HG03060 (cell line): ENCODE measurements around the gene PKLR.
A peak's percentile ranks its signal among the peaks of the same experiment; 100 is the strongest.
"Not testable (repeated sequence)": the region's sequence is repeated elsewhere in the genome, so short reads cannot be mapped to it uniquely, and the experiment has no call there.

Experiments used
- ATAC-seq: cut with Tn5 transposase; IDR thresholded peaks from one replicate; pipeline ENCODE4 v1.9.1; 2021; ENCODE audit warnings: low read depth, moderate number of reproducible peaks; ENCODE audit not compliant: unreplicated experiment

PKLR gene

DNA sequence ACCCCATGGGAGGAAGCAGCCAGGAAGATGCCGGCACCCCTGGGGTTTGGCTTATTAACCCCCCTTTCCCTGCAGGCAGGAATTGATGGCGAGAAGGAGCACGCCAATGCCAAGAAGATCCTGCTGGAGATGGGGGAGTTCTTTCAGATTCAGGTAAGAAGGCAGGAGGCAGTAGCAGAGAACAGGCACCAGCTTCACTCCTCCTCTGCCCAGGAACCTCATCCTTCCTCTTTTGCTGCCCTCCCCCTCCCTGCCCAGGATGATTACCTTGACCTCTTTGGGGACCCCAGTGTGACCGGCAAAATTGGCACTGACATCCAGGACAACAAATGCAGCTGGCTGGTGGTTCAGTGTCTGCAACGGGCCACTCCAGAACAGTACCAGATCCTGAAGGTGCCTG, 18.3 kb upstream of the PKLR start:
- ATAC-seq: no peak

- ATAC-seq: no peak
Measured at GRCh38 chr1:155318082-155318481, 16.8 kb upstream of the PKLR start.

DNA sequence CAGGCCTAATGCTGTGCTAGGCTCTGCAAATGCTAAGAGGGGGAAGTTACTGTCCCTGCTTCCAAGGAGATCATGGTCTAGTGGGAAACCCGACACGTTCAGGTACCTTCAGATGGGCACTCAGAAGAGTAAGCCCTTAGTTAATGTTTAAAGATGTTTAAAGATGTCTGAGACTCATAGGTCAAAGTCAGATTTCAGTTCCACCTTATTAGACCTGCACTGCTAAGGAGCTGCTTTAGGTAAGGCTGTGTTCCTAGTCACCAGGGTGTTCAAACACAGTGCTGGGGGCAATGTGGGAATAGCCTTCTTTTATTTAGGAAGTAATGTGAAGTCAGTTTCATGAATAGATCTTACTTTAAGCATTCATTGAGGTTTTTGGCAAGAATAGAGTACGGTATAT, 15.7 kb upstream of the PKLR start:
- no peak for ATAC-seq

DNA sequence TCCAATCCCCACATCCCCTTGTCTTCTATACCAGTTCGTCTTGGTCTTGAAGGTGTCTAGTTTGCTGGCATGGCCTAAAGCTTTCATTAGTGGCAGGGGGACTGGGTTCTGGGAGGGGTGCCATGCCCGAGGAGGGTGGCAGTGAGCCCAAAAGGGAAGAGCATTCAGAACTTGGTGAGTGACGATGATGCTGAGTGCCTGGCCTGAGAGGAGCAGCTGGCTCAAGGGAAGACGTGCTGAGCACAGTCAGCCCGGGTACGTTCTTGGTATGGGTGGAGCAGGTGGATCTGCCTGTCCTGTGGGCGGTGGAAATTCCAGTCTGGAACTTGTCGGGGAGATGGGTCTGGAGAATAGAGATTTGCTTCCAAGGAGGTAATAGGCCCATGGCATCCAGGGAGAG, 12.0 kb upstream of the PKLR start:
- no peak for ATAC-seq

GRCh38 chr1:155309423-155310021, 8.3 kb upstream of the PKLR start:
- ATAC-seq: no peak

GRCh38 chr1:155308493-155309422, 7.5 kb upstream of the PKLR start, which contains the start of gene FDPS:
Gene FDPS (plus strand): TSS chr1:155308866. CDS start chr1:155309790, 924 bp downstream.
- peak; percentile 89 for ATAC-seq

DNA sequence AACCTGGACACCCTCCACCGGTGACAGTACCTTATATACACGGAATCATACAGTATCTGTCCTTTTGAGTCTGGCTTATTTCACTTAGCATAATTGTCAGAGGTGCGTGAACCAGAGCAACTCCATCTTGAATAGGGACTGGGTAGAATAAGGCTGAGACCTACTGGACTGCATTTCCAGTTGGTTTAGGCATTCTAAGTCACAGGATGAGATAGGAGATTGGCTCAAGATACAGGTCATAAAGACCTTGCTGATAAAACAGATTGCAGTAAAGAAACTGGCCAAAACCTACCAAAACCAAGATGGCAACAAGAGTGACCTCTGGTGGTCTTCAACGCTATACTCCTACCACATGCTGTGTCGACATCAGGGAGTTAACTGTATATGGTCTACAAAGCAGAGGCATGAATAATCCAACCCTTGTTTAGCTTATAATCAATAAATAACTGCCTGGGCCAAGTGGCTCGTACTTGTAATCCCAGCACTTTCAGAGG, 6.1 kb upstream of the PKLR start:
- no peak for ATAC-seq

DNA sequence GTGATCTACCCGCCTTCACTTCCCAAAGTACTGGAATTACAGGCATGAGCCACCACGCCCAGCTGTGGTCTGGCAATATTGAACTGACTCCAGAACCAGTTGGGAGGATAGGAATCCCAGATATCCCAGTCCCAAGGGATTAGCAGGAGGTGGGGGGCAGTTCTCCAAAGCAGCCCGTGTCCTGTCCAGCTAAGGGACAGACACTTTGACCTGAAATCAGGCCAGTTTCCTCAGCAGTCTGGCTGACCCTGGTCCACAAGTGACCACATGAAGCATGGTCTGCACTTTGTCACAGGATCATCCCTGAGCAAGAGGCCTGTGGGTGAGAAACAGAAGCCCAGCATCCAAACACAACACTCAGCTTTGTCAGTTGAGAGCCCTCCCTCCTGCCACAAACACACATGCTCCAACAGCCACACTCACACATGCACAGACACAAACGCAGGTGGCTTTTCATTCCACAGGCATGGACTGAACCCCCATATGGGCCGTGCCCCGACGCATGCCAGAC, 4.7 kb upstream of the PKLR start:
- ATAC-seq: no peak

DNA sequence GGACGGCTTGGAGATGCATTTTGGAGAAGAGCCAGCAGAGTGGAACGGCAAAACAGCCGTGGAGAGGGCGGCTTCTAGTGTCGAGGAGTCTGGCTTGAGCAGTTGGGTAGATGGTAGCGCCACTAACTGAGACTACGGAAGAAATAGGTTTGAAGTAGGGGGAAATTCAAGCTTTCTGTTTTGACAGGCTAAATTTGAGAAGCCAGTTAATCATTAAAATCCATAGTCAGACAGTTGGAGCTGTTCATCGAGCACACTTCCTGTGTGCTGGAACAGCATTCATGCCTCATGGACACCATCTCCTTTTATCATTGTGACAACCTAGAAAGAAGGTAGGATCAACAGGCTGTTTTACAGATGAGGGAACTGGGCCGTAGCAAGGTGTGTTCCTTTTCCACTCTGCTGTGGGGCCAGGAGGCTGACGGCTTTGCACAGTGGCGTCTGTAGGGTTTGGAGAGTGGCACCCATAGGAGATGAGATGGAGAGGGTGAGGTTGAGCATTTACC, 3.4 kb upstream of the PKLR start:
- ATAC-seq: no peak

DNA sequence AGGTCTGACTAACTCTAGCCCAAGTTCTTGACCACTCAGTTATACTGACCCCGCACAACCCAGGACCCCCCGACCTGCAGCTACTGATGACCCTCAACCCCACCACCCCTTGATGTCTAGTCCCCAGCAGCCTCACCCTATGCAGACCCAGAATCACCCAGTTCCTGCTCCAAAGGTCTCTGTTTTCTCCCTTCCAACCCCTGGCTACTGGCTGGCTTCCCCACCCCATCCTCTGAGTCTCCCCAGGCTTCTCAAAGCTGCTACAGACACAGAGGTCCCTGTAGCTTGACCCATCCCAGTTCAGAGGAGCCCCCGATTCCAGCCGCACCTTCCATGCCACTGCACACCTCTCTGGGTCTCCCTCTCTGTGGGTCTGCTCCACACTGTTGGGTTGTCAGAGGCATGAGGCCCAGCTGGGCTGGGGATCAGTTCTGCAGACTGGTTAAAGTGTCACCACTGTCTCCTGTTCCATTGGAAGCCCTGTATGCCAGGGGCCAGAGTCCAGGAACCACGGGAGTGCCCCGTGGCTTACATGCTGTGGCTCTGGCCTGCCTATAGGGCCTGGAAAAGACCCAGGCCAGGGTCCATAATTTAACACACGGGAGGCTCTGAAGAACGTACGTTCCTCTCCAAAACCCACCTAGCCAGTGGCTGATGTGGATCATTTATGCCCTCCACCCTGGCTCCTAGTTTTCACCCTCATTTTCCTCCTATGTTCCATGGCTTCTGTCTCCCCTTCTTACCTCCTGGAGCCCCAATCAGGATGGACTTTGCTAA, 497 bp downstream of the PKLR start:
- no peak for ATAC-seq

DNA sequence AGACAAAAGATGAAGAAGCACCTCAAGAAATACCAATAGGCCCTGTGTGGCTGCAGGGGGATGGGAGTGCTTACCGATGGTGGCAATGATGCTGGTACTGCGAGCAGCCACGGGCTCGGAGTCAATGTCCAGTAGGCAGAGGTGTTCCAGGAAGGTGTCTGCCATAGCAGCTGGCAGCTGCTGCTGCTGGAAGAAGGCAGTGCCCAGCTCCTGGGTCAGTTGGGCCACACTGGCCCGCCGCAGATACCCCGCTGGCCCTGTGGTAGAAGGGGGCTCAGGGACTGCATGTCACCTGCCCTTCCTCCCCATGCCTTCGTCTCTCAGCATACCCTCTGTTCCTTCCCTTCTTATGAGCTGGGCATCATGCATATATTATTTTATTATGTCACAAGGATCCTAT, 1.2 kb downstream of the PKLR start:
- ATAC-seq: no peak

DNA sequence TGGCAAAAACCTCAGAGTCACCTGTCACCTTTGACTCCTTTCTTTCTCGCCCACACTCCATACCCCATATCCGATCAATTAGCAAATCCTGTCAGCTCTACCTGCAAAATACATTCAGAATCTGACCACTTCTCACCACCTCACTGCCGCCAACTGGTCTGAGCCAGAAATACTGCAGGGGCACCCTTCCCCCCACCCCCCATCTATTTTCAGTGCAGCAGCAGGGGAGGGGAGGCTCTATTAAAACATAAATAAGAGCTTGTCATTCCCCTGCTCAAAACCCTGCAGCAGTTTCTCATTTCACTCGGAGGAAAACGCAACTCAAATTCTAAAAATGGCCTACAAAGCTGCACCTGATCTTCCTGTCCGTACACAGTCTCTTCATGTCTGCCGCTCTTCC, 3.9 kb downstream of the PKLR start:
- ATAC-seq: no peak

GRCh38 chr1:155296661-155297060, 4.6 kb downstream of the PKLR start:
- no peak for ATAC-seq

- no peak for ATAC-seq
Measured at GRCh38 chr1:155295942-155296267, 5.3 kb downstream of the PKLR start.

DNA sequence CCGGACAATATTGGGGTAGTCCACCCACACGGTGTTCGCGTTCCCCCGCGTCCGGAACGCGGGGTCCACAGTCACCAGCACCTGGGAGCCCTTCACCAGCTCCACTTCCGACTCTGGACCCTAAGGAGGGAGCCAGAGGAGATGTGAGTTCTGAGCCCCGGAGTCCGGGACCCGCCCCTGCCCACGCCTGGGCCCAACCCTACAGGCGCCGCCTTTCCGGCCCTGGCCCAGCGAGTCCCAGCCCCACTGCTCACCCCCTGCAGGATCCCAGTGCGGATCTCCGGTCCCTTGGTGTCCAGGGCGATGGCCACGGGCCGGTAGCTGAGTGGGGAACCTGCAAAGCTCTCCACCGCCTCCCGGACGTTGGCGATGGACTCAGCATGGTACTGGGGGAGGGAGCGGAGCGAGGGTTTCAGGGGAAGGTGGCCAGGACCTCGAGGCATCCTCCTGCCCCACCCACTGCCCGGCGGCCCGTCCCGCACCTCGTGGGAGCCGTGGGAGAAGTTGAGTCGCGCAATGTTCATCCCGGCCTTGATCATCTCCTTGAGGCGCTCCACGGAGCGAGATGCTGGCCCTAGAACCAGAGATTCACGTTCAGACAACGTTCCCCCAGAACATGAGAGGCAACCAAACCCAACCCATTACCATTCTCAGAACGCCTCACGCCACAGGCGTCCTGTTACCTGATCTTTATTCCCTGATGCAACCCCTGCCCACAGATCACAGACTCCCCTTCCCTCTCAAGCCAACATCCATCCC, 5.9 kb downstream of the PKLR start:
- no peak for ATAC-seq

- ATAC-seq: no peak
Measured at GRCh38 chr1:155294520-155295182, 6.6 kb downstream of the PKLR start.

GRCh38 chr1:155293086-155293749, 8.0 kb downstream of the PKLR start:
- ATAC-seq: no peak

DNA sequence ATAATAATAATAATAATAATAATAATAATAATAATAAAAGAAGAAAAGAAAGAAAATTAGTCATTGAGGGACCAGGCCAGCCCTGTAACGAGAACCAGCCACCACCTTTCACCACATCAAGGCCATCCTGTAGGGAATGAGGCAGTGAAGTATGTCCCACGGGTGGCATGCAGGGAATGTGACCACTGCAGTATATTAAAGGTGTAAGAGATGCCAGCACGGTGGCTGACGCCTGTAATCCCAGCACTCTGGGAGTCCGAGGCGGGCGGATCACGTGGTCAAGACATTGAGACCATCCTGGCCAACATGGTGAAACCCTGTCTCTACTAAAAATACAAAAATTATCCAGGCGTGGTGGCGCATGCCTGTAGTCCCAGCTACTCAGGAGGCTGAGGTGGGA, 10.2 kb downstream of the PKLR start:
- not testable (repeated sequence) for ATAC-seq

GRCh38 chr1:155287987-155288543, 13.2 kb downstream of the PKLR start:
- no peak for ATAC-seq
